Measurements from ENCODE around the gene WDR3. TPM values are rescaled to one million over a fixed set of nuclear protein-coding genes. Genes with fewer than 3 reads are reported as not detected.

Gene WDR3
- total and polyA plus RNA-seq, 10 of the 15 experiments (the other 5 are each of a cell fraction or from before 2014, with no cell fraction given) = 24.0 to 66.5 (median 42.9) TPM

- no peaks in the 10 kb centered on the region for H4K20me1 ChIP-seq (ENCODE audit: control insufficient read depth, insufficient read depth)
- ChIA-PET SMC1A (ENCODE audit: uncharacterized antibody, unreplicated experiment) (interaction anchor here (0.6 to 1.3 kb wide), 3 partner anchors 11 to 521 kb away, joined by 3 to 5 read pairs (median 3); no protein-coding TSS in a partner anchor), CTCF (interaction anchor here (1.1 to 1.4 kb wide), 2 partner anchors 17 to 72 kb away, joined by 3 read pairs; no protein-coding TSS in a partner anchor), RAD21 (ENCODE audit: unreplicated experiment) (no interaction called here), POLR2A (no interaction called here)
- no peak overlapping the region for H3K27ac ChIP-seq (ENCODE audit: control insufficient read depth, insufficient read depth)
- ATAC-seq = no peak
- H3K27me3 ChIP-seq (replicated peaks in 1 of 2; ENCODE audit: control insufficient read depth in 2 of 2, insufficient read depth in 2 of 2, low read length in 1 of 2) = no peaks in the 10 kb centered on the region
- H3K36me3 ChIP-seq (ENCODE audit: control insufficient read depth in 2 of 2, insufficient read depth in 2 of 2, low read length in 1 of 2) = peaks cover 0 to 8% of the 10 kb centered on the region in 2 experiments; a peak in 2 of 4 replicates
- H3K79me2 ChIP-seq (ENCODE audit: control insufficient read depth, insufficient read depth, low read length) = no peaks in the 10 kb centered on the region
- DNase-seq (ENCODE audit: low read depth, low spot score) = no peak
- H3K9me3 ChIP-seq (replicated peaks; ENCODE audit: control insufficient read depth, insufficient read depth, low read length) = no peaks in the 10 kb centered on the region
- intact Hi-C loops (cut with micrococcal nuclease; ENCODE audit: unreplicated experiment) = no loop called here
- H3K4me1 ChIP-seq (ENCODE audit: control insufficient read depth, insufficient read depth, low read length) = no peaks in the 10 kb centered on the region
- no peak overlapping the region for H3K4me3 ChIP-seq
- H2AFZ ChIP-seq (ENCODE audit: control insufficient read depth, low read depth, low read length) = no peak overlapping the region
- H3K9ac ChIP-seq (ENCODE audit: control insufficient read depth, insufficient read depth, low read length) = no peak overlapping the region
- WGBS (ENCODE audit: insufficient coverage, insufficient replicate concordance, low lambda C conversion rate, missing lambda C conversion rate) = 0% methylated on average over 1 of the region's 1 CpG
- no TSS peak for BruUV-seq (replicated peaks)
- no peak for FAIRE-seq
- in situ Hi-C loops (cut with MboI) = no loop called here
- no peak overlapping the region for H3K4me2 ChIP-seq (ENCODE audit: control insufficient read depth, insufficient read depth)
- TF ChIP-seq ESRRA (IDR thresholded peaks at IDR 0.05; ENCODE audit: low read length) (no peak), BCL3 (IDR thresholded peaks at IDR 0.05; ENCODE audit: borderline replicate concordance, insufficient read depth, low read depth, low read length, poor library complexity, severe bottlenecking) (no peak), HDAC2 (IDR thresholded peaks at IDR 0.05) (no peak), NR2F1 (conservative IDR thresholded peaks at IDR 0.05) (no peak), MAX (IDR thresholded peaks at IDR 0.05; ENCODE audit: low read depth, low read length) (no peak), FOXM1 (IDR thresholded peaks at IDR 0.05; ENCODE audit: low read depth, low read length) (no peak), NR2C1 (IDR thresholded peaks at IDR 0.05) (no peak), CEBPB (IDR thresholded peaks at IDR 0.05; ENCODE audit: borderline replicate concordance in 1 of 2, low read depth in 2 of 2, low read length in 2 of 2) (no peak), NFYB (IDR thresholded peaks at IDR 0.05; ENCODE audit: insufficient read depth, low read depth, low read length) (no peak), FOXK2 (IDR thresholded peaks at IDR 0.05) (no peak), BRCA1 (IDR thresholded peaks at IDR 0.05; ENCODE audit: low read depth, low read length) (no peak)
- TF ChIP-seq, protein P1, sequence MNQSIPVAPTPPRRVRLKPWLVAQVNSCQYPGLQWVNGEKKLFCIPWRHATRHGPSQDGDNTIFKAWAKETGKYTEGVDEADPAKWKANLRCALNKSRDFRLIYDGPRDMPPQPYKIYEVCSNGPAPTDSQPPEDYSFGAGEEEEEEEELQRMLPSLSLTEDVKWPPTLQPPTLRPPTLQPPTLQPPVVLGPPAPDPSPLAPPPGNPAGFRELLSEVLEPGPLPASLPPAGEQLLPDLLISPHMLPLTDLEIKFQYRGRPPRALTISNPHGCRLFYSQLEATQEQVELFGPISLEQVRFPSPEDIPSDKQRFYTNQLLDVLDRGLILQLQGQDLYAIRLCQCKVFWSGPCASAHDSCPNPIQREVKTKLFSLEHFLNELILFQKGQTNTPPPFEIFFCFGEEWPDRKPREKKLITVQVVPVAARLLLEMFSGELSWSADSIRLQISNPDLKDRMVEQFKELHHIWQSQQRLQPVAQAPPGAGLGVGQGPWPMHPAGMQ (IDR thresholded peaks at IDR 0.05; ENCODE audit: borderline replicate concordance) = no peak
- TF ChIP-seq, protein P2, sequence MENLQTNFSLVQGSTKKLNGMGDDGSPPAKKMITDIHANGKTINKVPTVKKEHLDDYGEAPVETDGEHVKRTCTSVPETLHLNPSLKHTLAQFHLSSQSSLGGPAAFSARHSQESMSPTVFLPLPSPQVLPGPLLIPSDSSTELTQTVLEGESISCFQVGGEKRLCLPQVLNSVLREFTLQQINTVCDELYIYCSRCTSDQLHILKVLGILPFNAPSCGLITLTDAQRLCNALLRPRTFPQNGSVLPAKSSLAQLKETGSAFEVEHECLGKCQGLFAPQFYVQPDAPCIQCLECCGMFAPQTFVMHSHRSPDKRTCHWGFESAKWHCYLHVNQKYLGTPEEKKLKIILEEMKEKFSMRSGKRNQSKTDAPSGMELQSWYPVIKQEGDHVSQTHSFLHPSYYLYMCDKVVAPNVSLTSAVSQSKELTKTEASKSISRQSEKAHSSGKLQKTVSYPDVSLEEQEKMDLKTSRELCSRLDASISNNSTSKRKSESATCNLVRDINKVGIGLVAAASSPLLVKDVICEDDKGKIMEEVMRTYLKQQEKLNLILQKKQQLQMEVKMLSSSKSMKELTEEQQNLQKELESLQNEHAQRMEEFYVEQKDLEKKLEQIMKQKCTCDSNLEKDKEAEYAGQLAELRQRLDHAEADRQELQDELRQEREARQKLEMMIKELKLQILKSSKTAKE (IDR thresholded peaks at IDR 0.05; ENCODE audit: low read depth, poor library complexity, severe bottlenecking) = no peak
- TF ChIP-seq, protein P3, sequence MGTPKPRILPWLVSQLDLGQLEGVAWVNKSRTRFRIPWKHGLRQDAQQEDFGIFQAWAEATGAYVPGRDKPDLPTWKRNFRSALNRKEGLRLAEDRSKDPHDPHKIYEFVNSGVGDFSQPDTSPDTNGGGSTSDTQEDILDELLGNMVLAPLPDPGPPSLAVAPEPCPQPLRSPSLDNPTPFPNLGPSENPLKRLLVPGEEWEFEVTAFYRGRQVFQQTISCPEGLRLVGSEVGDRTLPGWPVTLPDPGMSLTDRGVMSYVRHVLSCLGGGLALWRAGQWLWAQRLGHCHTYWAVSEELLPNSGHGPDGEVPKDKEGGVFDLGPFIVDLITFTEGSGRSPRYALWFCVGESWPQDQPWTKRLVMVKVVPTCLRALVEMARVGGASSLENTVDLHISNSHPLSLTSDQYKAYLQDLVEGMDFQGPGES (IDR thresholded peaks at IDR 0.05) = no peak
- TF ChIP-seq, protein P4, sequence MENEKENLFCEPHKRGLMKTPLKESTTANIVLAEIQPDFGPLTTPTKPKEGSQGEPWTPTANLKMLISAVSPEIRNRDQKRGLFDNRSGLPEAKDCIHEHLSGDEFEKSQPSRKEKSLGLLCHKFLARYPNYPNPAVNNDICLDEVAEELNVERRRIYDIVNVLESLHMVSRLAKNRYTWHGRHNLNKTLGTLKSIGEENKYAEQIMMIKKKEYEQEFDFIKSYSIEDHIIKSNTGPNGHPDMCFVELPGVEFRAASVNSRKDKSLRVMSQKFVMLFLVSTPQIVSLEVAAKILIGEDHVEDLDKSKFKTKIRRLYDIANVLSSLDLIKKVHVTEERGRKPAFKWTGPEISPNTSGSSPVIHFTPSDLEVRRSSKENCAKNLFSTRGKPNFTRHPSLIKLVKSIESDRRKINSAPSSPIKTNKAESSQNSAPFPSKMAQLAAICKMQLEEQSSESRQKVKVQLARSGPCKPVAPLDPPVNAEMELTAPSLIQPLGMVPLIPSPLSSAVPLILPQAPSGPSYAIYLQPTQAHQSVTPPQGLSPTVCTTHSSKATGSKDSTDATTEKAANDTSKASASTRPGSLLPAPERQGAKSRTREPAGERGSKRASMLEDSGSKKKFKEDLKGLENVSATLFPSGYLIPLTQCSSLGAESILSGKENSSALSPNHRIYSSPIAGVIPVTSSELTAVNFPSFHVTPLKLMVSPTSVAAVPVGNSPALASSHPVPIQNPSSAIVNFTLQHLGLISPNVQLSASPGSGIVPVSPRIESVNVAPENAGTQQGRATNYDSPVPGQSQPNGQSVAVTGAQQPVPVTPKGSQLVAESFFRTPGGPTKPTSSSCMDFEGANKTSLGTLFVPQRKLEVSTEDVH (IDR thresholded peaks at IDR 0.05; ENCODE audit: low read depth, partially characterized antibody) = no peak
Observed at GRCh38 chr1:117967881-117968280, 38.3 kb downstream of the WDR3 start.
